K562 (cell line): ENCODE data around the gene SDK1.

Experiments
- CTCF ChIP-seq, 3 experiments: IDR thresholded peaks in 2 of 3; conservative IDR thresholded peaks in 1 of 3; 2 replicates each; pipeline ENCODE4 v1.5.1; 2011 to 2012; ENCODE audit warnings: low read length in 3 of 3, mild to moderate bottlenecking in 3 of 3, control low read depth in 2 of 3, improper control_type of control experiment in 1 of 3, inconsistent platforms in 1 of 3, low read depth in 1 of 3, mixed read lengths in 1 of 3, moderate library complexity in 1 of 3; ENCODE audit not compliant: insufficient read depth in 2 of 3
- E2F1 ChIP-seq: sonication (generic); formaldehyde crosslinking; IDR thresholded peaks from 2 replicates; pipeline ENCODE4 v1.8.1; 2023; ENCODE audit warnings: mild to moderate bottlenecking, missing genetic modification reagents, moderate library complexity
- ETV1 ChIP-seq: fragments of 450-650 bp; conservative IDR thresholded peaks from 2 replicates; pipeline ENCODE4 v1.6.1; 2016; ENCODE audit warnings: missing genetic modification characterization, control low read depth, low read depth, missing compliant biosample characterization
- HMG20B ChIP-seq: fragments of 250-450 bp; sonication (Bioruptor Pico); IDR thresholded peaks from 2 replicates; pipeline ENCODE4 v1.5.0; 2021; ENCODE audit warnings: mild to moderate bottlenecking
- NFIC ChIP-seq: fragments of 450-650 bp; IDR thresholded peaks from 2 replicates; pipeline ENCODE4 v1.6.1; 2017; ENCODE audit warnings: mild to moderate bottlenecking, inconsistent platforms
- POLR2A ChIP-seq: fragments of 450-650 bp; conservative IDR thresholded peaks from 2 replicates; pipeline ENCODE4 v1.6.1; 2016
- SMARCA5 ChIP-seq: fragments of 450-650 bp; IDR thresholded peaks from 2 replicates; pipeline ENCODE4 v1.6.1; 2016
- SP1 ChIP-seq: sonication (generic); formaldehyde crosslinking; IDR thresholded peaks from 2 replicates; pipeline ENCODE4 v1.8.1; 2022; ENCODE audit warnings: mild to moderate bottlenecking, missing genetic modification reagents
- TARDBP ChIP-seq: fragments of 450-650 bp; IDR thresholded peaks from 2 replicates; pipeline ENCODE4 v1.6.1; 2016
- ZBTB7A ChIP-seq: IDR thresholded peaks from 2 replicates; pipeline ENCODE4 v1.6.1; 2011; ENCODE audit warnings: low read depth, mild to moderate bottlenecking, low read length, moderate library complexity, borderline replicate concordance; ENCODE audit not compliant: control insufficient read depth
- ZNF586 ChIP-seq: fragments of 450-650 bp; formaldehyde crosslinking; conservative IDR thresholded peaks from 2 replicates; pipeline ENCODE4 v1.4.0; 2020; ENCODE audit warnings: mild to moderate bottlenecking, moderate library complexity
- ZNF778 ChIP-seq: fragments of 450-650 bp; formaldehyde crosslinking; IDR thresholded peaks from 2 replicates; pipeline ENCODE4 v1.4.0; 2020; ENCODE audit warnings: mild to moderate bottlenecking, moderate library complexity

GRCh38 chr7:4166807-4167206, 865.8 kb downstream of the SDK1 start:
- no peak for TF ChIP-seq SP1 (CRISPR knock-in tag)
- no peak for TF ChIP-seq ZNF778 (CRISPR knock-in tag)
- no peak for TF ChIP-seq CTCF (IDR thresholded peaks at IDR 0.05 in 2 of 3, conservative IDR thresholded peaks at IDR 0.05 in 1 of 3; ENCODE audit: insufficient read depth in 2 of 3, low read depth in 1 of 3, low read length in 3 of 3)
- no peak for TF ChIP-seq ZBTB7A
- TF ChIP-seq ZNF586 (CRISPR knock-in tag) = no peak
- TF ChIP-seq SMARCA5 = no peak
- no peak for TF ChIP-seq ETV1 (tag)
- no peak for TF ChIP-seq E2F1 (CRISPR knock-in tag)
- no peak for TF ChIP-seq NFIC
- TF ChIP-seq POLR2A = no peak
- TF ChIP-seq TARDBP = no peak
- TF ChIP-seq HMG20B (CRISPR knock-in tag) = no peak
